Caki2 (cell line): Measurements from ENCODE around the gene WRNIP1. TPM values are rescaled to one million over a fixed set of nuclear protein-coding genes. Genes with fewer than 3 reads are reported as not detected.
"Not testable (repeated sequence)": the region's sequence is repeated elsewhere in the genome, so short reads cannot be mapped to it uniquely, and the experiment has no call there.

ENCODE experiments used
- DNase-seq: peaks from one replicate; pipeline ENCODE4 v3.0.0-alpha.2; 2015; ENCODE audit warnings: low read depth
- in situ Hi-C: cut with HindIII; loops from 2 replicates; pipeline ENCODE4 v1.10.0; 2016; ENCODE audit warnings: low sequenced_read_pairs, low pct_unique_long_range_greater_than_20kb, mixed read lengths
- total RNA-seq: library from RNA; depleted of rRNA; stranded (reverse); fragments of >200 nt; shearing (Covaris generic); gene quantifications from 2 replicates; pipeline ENCODE4 v1.2.3, GENCODE V29; 2014; ENCODE audit warnings: low replicate concordance

Gene WRNIP1
- total RNA-seq, 1 experiment from 2014 or later: 94.7 TPM

- DNase-seq: no peak
- in situ Hi-C loops: no loop called here
Measured at GRCh38 chr6:2755456-2755855, 9.7 kb upstream of the WRNIP1 start.

- in situ Hi-C loops: no loop called here
- no peak for DNase-seq
Measured at GRCh38 chr6:2756241-2756640, 9.0 kb upstream of the WRNIP1 start.

- in situ Hi-C loops: no loop called here
- peak; percentile 21 for DNase-seq
Measured at GRCh38 chr6:2756687-2757224, 8.4 kb upstream of the WRNIP1 start.

GRCh38 chr6:2758980-2759379, 6.2 kb upstream of the WRNIP1 start:
- no peak for DNase-seq
- in situ Hi-C loops: no loop called here

GRCh38 chr6:2760882-2761842, 4.0 kb upstream of the WRNIP1 start:
- no peak for DNase-seq
- in situ Hi-C loops: no loop called here

- DNase-seq: peak; percentile 34
- in situ Hi-C loops: not testable (repeated sequence)
Measured at GRCh38 chr6:2762868-2763267, 2.3 kb upstream of the WRNIP1 start.

GRCh38 chr6:2763345-2763841, 1.8 kb upstream of the WRNIP1 start:
- in situ Hi-C loops: no loop called here
- no peak for DNase-seq

GRCh38 chr6:2763876-2764540, 1.2 kb upstream of the WRNIP1 start:
- in situ Hi-C loops: no loop called here
- peak; percentile 44 for DNase-seq

GRCh38 chr6:2764610-2765165, 505 bp upstream of the WRNIP1 start:
- DNase-seq: peak; percentile 70
- in situ Hi-C loops: no loop called here

- in situ Hi-C loops: no loop called here
- DNase-seq: no peak
Measured at GRCh38 chr6:2765896-2766766, 938 bp downstream of the WRNIP1 start.

GRCh38 chr6:2766767-2767656, 1.8 kb downstream of the WRNIP1 start:
- in situ Hi-C loops: no loop called here
- no peak for DNase-seq

GRCh38 chr6:2767657-2768524, 2.7 kb downstream of the WRNIP1 start:
- in situ Hi-C loops: no loop called here
- DNase-seq: no peak

GRCh38 chr6:2768696-2769095, 3.5 kb downstream of the WRNIP1 start:
- in situ Hi-C loops: no loop called here
- DNase-seq: no peak

- DNase-seq: no peak
- in situ Hi-C loops: no loop called here
Measured at GRCh38 chr6:2770171-2770570, 5.0 kb downstream of the WRNIP1 start.

- in situ Hi-C loops: no loop called here
- no peak for DNase-seq
Measured at GRCh38 chr6:2771079-2771478, 5.9 kb downstream of the WRNIP1 start.

GRCh38 chr6:2772840-2773239, 7.6 kb downstream of the WRNIP1 start:
- DNase-seq: no peak
- in situ Hi-C loops: no loop called here
